K562 (cell line): ENCODE data around the gene ITK. TPM values are rescaled to one million over a fixed set of nuclear protein-coding genes. Genes with fewer than 3 reads are reported as not detected.

ENCODE experiments used
- ATAC-seq: fragments of 200-7000 bp; cut with Tn5 transposase; 3 replicates; pipeline ENCODE4 v1.9.1; 2020; ENCODE audit warnings: moderate library complexity
- BruUV-seq: library from RNA; stranded (reverse); fragments of 400-500 nt; replicated peaks from 2 replicates; lab custom pipeline; 2021; lab: Mats Ljungman, UMichigan
- CTCF ChIA-PET: fragments of 300-600 bp; formaldehyde crosslinking; extraction: SDS; loops from one replicate; lab custom pipeline; 2021; ENCODE audit warnings: low intra/inter-chr PET ratio; lab: Yijun Ruan, JAX
- POLR2A ChIA-PET: fragments of 300-600, 350-650 bp; sonication (Branson Sonifier 250); formaldehyde crosslinking; extraction: SDS; loops from one replicate; lab custom pipeline; 2021; ENCODE audit warnings: antibody characterized with exemption, inconsistent platforms; lab: Yijun Ruan, JAX
- DNase-seq, 4 experiments: peaks; one replicate each; pipeline versions ENCODE4 v3.0.0 to v3.0.0-alpha.2; 2011 to 2018; ENCODE audit warnings: low spot score in 3 of 4, mixed read lengths in 3 of 4; ENCODE audit errors: extremely low read depth in 1 of 4
- FAIRE-seq: peaks from 2 replicates; lab custom pipeline; 2011; peaks lifted over from hg19 to GRCh38; lab: Jason Lieb, UNC
- H2AFZ ChIP-seq: 2 replicates; pipeline ENCODE4 v1.6.0; 2011; ENCODE audit warnings: low read depth, low read length, control low read depth, inconsistent platforms
- H3K27ac ChIP-seq: fragments of 200-600 bp; 3 replicates; pipeline ENCODE4 v1.8.0; 2011; ENCODE audit warnings: low read depth, mild to moderate bottlenecking, control low read depth, inconsistent platforms, low read length, moderate library complexity, mixed read lengths; ENCODE audit errors: extremely low read depth
- H3K27me3 ChIP-seq, 2 experiments: fragments of 300-600 bp in 1 of 2; 2 replicates in 1 of 2; 3 replicates in 1 of 2; pipeline versions ENCODE4 v1.6.0 to v1.8.0; 2011; ENCODE audit warnings: inconsistent platforms in 2 of 2, low read length in 2 of 2, mild to moderate bottlenecking in 1 of 2, mixed read lengths in 1 of 2, moderate library complexity in 1 of 2; ENCODE audit not compliant: control insufficient read depth in 2 of 2, insufficient read depth in 2 of 2
- H3K36me3 ChIP-seq: fragments of 300-600 bp; 3 replicates; pipeline ENCODE4 v1.8.0; 2011; ENCODE audit warnings: mild to moderate bottlenecking, low read length, inconsistent platforms; ENCODE audit not compliant: control insufficient read depth, insufficient read depth
- H3K4me1 ChIP-seq, 2 experiments: fragments of 200-600 bp in 1 of 2; replicated peaks in 1 of 2; 2 replicates in 1 of 2; 3 replicates in 1 of 2; pipeline versions ENCODE4 v1.5.1 to v1.8.0; 2011; ENCODE audit warnings: inconsistent platforms in 2 of 2, low read length in 2 of 2, mild to moderate bottlenecking in 1 of 2, mixed read lengths in 1 of 2, moderate library complexity in 1 of 2; ENCODE audit not compliant: control insufficient read depth in 2 of 2, insufficient read depth in 2 of 2
- H3K4me2 ChIP-seq: 2 replicates; pipeline ENCODE4 v1.6.1; 2011; ENCODE audit warnings: low read length, control low read depth, inconsistent platforms, mixed read lengths; ENCODE audit not compliant: insufficient read depth
- H3K4me3 ChIP-seq: fragments of 200-600 bp; sonication (generic), shearing (Covaris generic); 2 replicates; pipeline ENCODE4 v1.5.1; 2016; ENCODE audit warnings: control low read depth, inconsistent platforms
- H3K79me2 ChIP-seq: fragments of 200-600 bp; 3 replicates; pipeline ENCODE4 v1.8.0; 2011; ENCODE audit warnings: low read length, inconsistent platforms; ENCODE audit not compliant: control insufficient read depth, insufficient read depth
- H3K9ac ChIP-seq, 2 experiments: 2 replicates each; pipeline versions ENCODE4 v1.6.0 to v1.6.1; 2011; ENCODE audit warnings: low read depth in 2 of 2, low read length in 2 of 2, control low read depth in 1 of 2, inconsistent platforms in 1 of 2, mild to moderate bottlenecking in 1 of 2, mixed read lengths in 1 of 2; ENCODE audit not compliant: insufficient read depth in 1 of 2
- H3K9me1 ChIP-seq: one replicate; pipeline ENCODE4 v1.6.0; 2011; ENCODE audit warnings: inconsistent platforms, mild to moderate bottlenecking, low read length, moderate library complexity; ENCODE audit not compliant: control insufficient read depth, insufficient read depth
- H3K9me3 ChIP-seq: replicated peaks from 2 replicates; pipeline ENCODE4 v1.5.1; 2011; ENCODE audit warnings: low read depth, low read length, inconsistent platforms; ENCODE audit not compliant: control insufficient read depth, insufficient read depth
- H4K20me1 ChIP-seq: replicated peaks from 2 replicates; pipeline ENCODE4 v1.6.1; 2011; ENCODE audit warnings: low read length, inconsistent platforms, mixed read lengths; ENCODE audit not compliant: control insufficient read depth, insufficient read depth
- DPF2 ChIP-seq: fragments of 450-650 bp; IDR thresholded peaks from 2 replicates; pipeline ENCODE4 v1.6.1; 2016
- KHSRP ChIP-seq: fragments of 450-650 bp; IDR thresholded peaks from 2 replicates; pipeline ENCODE4 v1.6.1; 2017
- POLR2A ChIP-seq: fragments of 450-650 bp; conservative IDR thresholded peaks from 2 replicates; pipeline ENCODE4 v1.6.1; 2016
- POLR3G ChIP-seq: IDR thresholded peaks from 2 replicates; pipeline ENCODE4 v1.6.1; 2011; ENCODE audit not compliant: insufficient read length, insufficient replicate concordance; ENCODE audit errors: extremely low read depth
- SAP30 ChIP-seq: fragments of 200-600 bp; sonication (generic); IDR thresholded peaks from 2 replicates; pipeline ENCODE4 v1.6.1; 2012; ENCODE audit warnings: borderline replicate concordance, low read depth, mild to moderate bottlenecking, moderate library complexity, low read length, control low read depth, inconsistent platforms; ENCODE audit not compliant: insufficient read depth, poor library complexity, severe bottlenecking
- ZNF311 ChIP-seq: fragments of 250-450 bp; sonication (Bioruptor Pico); IDR thresholded peaks from 2 replicates; pipeline ENCODE4 v1.4.0; 2020; ENCODE audit warnings: mild to moderate bottlenecking, moderate library complexity
- ZNF408 ChIP-seq: fragments of 250-450 bp; sonication (Bioruptor Pico); IDR thresholded peaks from 2 replicates; pipeline ENCODE4 v1.4.0; 2020; ENCODE audit warnings: low read depth, mild to moderate bottlenecking, moderate library complexity
- ZNF644 ChIP-seq: fragments of 200-800 bp; sonication (Bioruptor generic); IDR thresholded peaks from 2 replicates; pipeline ENCODE4 v1.6.1; 2016; ENCODE audit warnings: low read depth, missing genetic modification characterization, missing compliant biosample characterization
- WGBS: fragments of 100-300 bp; shearing (Covaris generic); methylation state at CpG from one replicate; pipeline ENCODE4 v1.1.6; 2016; ENCODE audit warnings: low coverage, mixed read lengths; ENCODE audit not compliant: insufficient coverage; ENCODE audit errors: missing lambda C conversion rate; 5-methylcytosine and 5-hydroxymethylcytosine counted together
- in situ Hi-C: fragments of 300-500 bp; cut with MboI; formaldehyde crosslinking; loops from 4 replicates; pipeline ENCODE4 v1.15.0; 2018; ENCODE audit warnings: inconsistent platforms, mixed read lengths
- intact Hi-C: fragments of 100-400 bp; cut with micrococcal nuclease; formaldehyde crosslinking; loops from 2 replicates; pipeline ENCODE4 v1.14.2; 2022
- polyA plus RNA-seq, 8 experiments: library from polyadenylated mRNA; depleted of rRNA in 4 of 8; stranded (reverse) in 5 of 8; unstranded in 3 of 8; fragments of >200 nt; fragmentation: Nextera tagmentation in 2 of 8; fragmentation: Illumina TruSeq in 1 of 8; extraction: Ambion mirVana in 2 of 8; extraction: Trizol in 1 of 8; gene quantifications; 2 replicates each; pipeline versions ENCODE4 v1.2.1 to v1.2.3, GENCODE V29; 2011 to 2014; ENCODE audit warnings: inconsistent platforms in 1 of 8, missing spikeins in 1 of 8
- total RNA-seq, 7 experiments: library from RNA; depleted of rRNA in 6 of 7; stranded (reverse); fragments of >200 nt in 6 of 7; fragmentation: Illumina TruSeq in 2 of 7; extraction: Trizol in 2 of 7; gene quantifications; 2 replicates each; pipeline versions ENCODE4 v1.2.1 to v1.2.3, GENCODE V29; 2011 to 2021; ENCODE audit warnings: low replicate concordance in 1 of 7
- TF ChIP-seq, protein P1 (sequence below): fragments of 450-650 bp; formaldehyde crosslinking; conservative IDR thresholded peaks from 2 replicates; pipeline ENCODE4 v1.4.0; 2022; ENCODE audit warnings: mild to moderate bottlenecking, missing genetic modification characterization

The ITK gene
- total and polyA plus RNA-seq, 9 of the 15 experiments (the other 6 are each of a cell fraction or from before 2014, with no cell fraction given): 0.04 to 0.75 TPM; not detected in 7

GRCh38 chr5:157186309-157187045 is 5.8 kb downstream of the ITK start:
- Histone ChIP-seq H3K36me3 (no peaks in the 10 kb centered on the region), H3K4me1 (no peaks in the 10 kb centered on the region), H3K27me3 (no peaks in the 10 kb centered on the region; a peak in 1 of 5 replicates), H3K9me3 (no peaks in the 10 kb centered on the region), H3K4me3 (no peak overlapping the region), H3K9me1 (no peaks in the 10 kb centered on the region), H3K9ac (no peak overlapping the region), H3K4me2 (no peak overlapping the region), H3K27ac (no peak overlapping the region), H3K79me2 (no peaks in the 10 kb centered on the region), H4K20me1 (no peaks in the 10 kb centered on the region), H2AFZ (no peak overlapping the region)
- ChIA-PET POLR2A (interaction anchor here (0.6 kb wide), 1 partner anchor 30 kb away, joined by 3 read pairs; no protein-coding TSS in a partner anchor), CTCF (no interaction called here)
- no TSS peak for BruUV-seq
- TF ChIP-seq, protein P1, sequence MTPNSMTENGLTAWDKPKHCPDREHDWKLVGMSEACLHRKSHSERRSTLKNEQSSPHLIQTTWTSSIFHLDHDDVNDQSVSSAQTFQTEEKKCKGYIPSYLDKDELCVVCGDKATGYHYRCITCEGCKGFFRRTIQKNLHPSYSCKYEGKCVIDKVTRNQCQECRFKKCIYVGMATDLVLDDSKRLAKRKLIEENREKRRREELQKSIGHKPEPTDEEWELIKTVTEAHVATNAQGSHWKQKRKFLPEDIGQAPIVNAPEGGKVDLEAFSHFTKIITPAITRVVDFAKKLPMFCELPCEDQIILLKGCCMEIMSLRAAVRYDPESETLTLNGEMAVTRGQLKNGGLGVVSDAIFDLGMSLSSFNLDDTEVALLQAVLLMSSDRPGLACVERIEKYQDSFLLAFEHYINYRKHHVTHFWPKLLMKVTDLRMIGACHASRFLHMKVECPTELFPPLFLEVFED (CRISPR knock-in tag): no peak
- TF ChIP-seq DPF2: no peak
- no peak for TF ChIP-seq KHSRP
- TF ChIP-seq ZNF644 (tag): no peak
- TF ChIP-seq ZNF408 (CRISPR knock-in tag): no peak
- TF ChIP-seq ZNF311 (CRISPR knock-in tag): no peak
- no peak for TF ChIP-seq SAP30
- no peak for TF ChIP-seq POLR2A
- TF ChIP-seq POLR3G: no peak
- FAIRE-seq (no peak), ATAC-seq (no peak), DNase-seq (no peak)
- 0% methylated on average over 10 of the region's 12 CpGs for WGBS
- in situ Hi-C loops: no loop called here
- intact Hi-C loops: no loop called here
